Tibial nerve (tissue), 3 donors: ENCODE data around the gene COL8A1.

Experiments
- POLR2A ChIP-seq, 2 donors: fragments of 450-650 bp; IDR thresholded peaks; one replicate each; pipeline ENCODE4 v1.6.1; 2017; ENCODE audit warnings: antibody characterized with exemption in 2 of 2, mild to moderate bottlenecking in 2 of 2, moderate library complexity in 2 of 2
- TF ChIP-seq, protein P1 (sequence below), 5 experiments: fragments of 200-600 bp in 3 of 5; fragments of 450-650 bp in 2 of 5; sonication (generic) in 3 of 5; IDR thresholded peaks; one replicate each; pipeline ENCODE4 v1.5.1; 2016 to 2019; ENCODE audit warnings: antibody characterized with exemption in 5 of 5, mild to moderate bottlenecking in 3 of 5, moderate library complexity in 2 of 5

DNA sequence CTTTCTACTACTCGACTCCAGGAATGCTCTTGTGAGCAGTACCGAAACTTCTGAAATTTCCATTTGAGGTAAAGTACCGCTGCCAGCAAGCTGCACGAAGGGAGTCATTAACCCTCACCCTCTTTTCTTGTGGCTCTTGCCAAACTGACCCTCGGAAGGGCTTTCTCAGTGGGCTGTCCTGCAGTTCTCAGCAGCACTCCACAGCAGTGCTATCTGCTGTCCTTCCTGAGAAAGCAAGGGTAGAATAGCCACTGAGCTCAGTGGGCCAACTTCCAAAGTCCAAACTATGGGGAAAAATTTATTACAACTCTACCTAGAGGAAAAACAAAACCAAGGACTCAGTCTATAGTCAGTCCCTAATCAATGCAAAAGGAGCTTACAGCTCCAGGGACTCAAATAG is 38.5 kb upstream of the COL8A1 start:
- no peak for TF ChIP-seq POLR2A (IDR thresholded peaks at IDR 0.05)
- TF ChIP-seq, protein P1, sequence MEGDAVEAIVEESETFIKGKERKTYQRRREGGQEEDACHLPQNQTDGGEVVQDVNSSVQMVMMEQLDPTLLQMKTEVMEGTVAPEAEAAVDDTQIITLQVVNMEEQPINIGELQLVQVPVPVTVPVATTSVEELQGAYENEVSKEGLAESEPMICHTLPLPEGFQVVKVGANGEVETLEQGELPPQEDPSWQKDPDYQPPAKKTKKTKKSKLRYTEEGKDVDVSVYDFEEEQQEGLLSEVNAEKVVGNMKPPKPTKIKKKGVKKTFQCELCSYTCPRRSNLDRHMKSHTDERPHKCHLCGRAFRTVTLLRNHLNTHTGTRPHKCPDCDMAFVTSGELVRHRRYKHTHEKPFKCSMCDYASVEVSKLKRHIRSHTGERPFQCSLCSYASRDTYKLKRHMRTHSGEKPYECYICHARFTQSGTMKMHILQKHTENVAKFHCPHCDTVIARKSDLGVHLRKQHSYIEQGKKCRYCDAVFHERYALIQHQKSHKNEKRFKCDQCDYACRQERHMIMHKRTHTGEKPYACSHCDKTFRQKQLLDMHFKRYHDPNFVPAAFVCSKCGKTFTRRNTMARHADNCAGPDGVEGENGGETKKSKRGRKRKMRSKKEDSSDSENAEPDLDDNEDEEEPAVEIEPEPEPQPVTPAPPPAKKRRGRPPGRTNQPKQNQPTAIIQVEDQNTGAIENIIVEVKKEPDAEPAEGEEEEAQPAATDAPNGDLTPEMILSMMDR (IDR thresholded peaks at IDR 0.05): no peak
